Transverse colon (tissue), 4 donors: Measurements from ENCODE around the gene POU2F2.

ENCODE experiments used
- POLR2A ChIP-seq: fragments of 450-650 bp; IDR thresholded peaks from one replicate; pipeline ENCODE4 v1.6.1; 2016; ENCODE audit warnings: antibody characterized with exemption, mild to moderate bottlenecking, moderate library complexity
- POLR2AphosphoS5 ChIP-seq, 3 donors: sonication (generic); formaldehyde crosslinking; IDR thresholded peaks; one replicate each; pipeline ENCODE4 v1.6.1; 2016; ENCODE audit warnings: antibody characterized with exemption in 3 of 3
- TF ChIP-seq, protein P1 (sequence below), 5 experiments: fragments of 200-600 bp in 3 of 5; fragments of 450-650 bp in 2 of 5; sonication (generic) in 3 of 5; IDR thresholded peaks; 1 replicate in 2 of 5; 2 replicates in 3 of 5; pipeline ENCODE4 v1.5.1; 2016 to 2017; ENCODE audit warnings: antibody characterized with exemption in 5 of 5, inconsistent platforms in 3 of 5, mild to moderate bottlenecking in 2 of 5, moderate library complexity in 1 of 5

DNA sequence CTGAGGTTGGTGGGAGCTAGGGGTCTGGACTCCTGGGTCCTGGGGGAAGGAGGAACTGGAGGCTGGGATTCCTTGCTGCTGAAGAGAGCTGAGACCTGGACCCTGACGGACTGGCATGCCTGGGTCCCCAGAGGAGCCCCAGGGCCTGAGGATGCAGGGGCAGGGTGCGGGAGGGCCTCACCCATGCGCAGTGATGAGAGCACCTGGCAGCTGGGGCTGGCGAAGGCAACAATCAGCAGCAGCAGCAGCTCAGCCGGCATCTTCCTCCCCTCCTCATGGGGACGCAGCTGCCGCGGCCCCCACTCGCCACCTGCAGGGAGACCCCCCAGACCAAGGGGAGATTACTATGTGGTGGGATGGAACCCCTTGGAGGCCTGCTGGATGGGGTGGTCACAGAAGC lies 66.7 kb downstream of the POU2F2 start:
- TF ChIP-seq, protein P1, sequence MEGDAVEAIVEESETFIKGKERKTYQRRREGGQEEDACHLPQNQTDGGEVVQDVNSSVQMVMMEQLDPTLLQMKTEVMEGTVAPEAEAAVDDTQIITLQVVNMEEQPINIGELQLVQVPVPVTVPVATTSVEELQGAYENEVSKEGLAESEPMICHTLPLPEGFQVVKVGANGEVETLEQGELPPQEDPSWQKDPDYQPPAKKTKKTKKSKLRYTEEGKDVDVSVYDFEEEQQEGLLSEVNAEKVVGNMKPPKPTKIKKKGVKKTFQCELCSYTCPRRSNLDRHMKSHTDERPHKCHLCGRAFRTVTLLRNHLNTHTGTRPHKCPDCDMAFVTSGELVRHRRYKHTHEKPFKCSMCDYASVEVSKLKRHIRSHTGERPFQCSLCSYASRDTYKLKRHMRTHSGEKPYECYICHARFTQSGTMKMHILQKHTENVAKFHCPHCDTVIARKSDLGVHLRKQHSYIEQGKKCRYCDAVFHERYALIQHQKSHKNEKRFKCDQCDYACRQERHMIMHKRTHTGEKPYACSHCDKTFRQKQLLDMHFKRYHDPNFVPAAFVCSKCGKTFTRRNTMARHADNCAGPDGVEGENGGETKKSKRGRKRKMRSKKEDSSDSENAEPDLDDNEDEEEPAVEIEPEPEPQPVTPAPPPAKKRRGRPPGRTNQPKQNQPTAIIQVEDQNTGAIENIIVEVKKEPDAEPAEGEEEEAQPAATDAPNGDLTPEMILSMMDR (IDR thresholded peaks at IDR 0.05) = no peak
- no peak for TF ChIP-seq POLR2AphosphoS5 (IDR thresholded peaks at IDR 0.05)
- no peak for TF ChIP-seq POLR2A
